GM12892 (cell line): ENCODE data around the gene PACSIN2.
"Not testable (repeated sequence)": the region's sequence is repeated elsewhere in the genome, so short reads cannot be mapped to it uniquely, and the experiment has no call there.

Experiments used
- DNase-seq: peaks from one replicate; pipeline ENCODE4 v3.0.0; 2011; ENCODE audit not compliant: insufficient read length
- FAIRE-seq: peaks from 2 replicates; lab custom pipeline; 2011; peaks lifted over from hg19 to GRCh38; lab: Jason Lieb, UNC
- POLR2A ChIP-seq: IDR thresholded peaks from 2 replicates; pipeline ENCODE4 v1.6.1; 2011; ENCODE audit warnings: low read depth, low read length, control low read depth
- POLR2AphosphoS5 ChIP-seq: IDR thresholded peaks from 2 replicates; pipeline ENCODE4 v1.6.1; 2011; ENCODE audit warnings: low read depth, low read length, control low read depth
- TAF1 ChIP-seq: IDR thresholded peaks from 2 replicates; pipeline ENCODE4 v1.6.1; 2011; ENCODE audit warnings: low read depth, mild to moderate bottlenecking, control low read depth, low read length, borderline replicate concordance

Gene PACSIN2

DNA sequence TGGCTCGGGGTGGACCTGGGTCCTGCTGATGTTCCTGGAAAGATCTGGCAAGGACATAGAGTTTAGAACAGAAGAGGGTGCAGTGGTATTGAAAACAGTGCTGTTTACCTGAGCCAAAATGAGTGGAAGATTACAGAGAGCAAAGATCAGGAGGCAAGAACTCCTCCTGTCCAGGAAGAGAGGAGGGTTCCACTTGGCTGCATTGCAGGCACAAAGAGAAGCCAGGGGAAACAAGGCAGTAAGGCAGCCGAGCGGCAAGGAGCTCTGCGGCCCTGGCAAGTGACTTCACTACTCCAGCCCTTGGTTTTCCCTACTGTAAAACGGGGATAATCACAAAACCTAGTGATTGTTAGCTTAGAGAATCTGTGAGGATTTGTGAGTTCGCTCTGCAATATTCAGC is 3.7 kb upstream of the PACSIN2 start:
- TF ChIP-seq TAF1: no peak
- TF ChIP-seq POLR2A: no peak
- TF ChIP-seq POLR2AphosphoS5: no peak
- no peak for FAIRE-seq
- no peak for DNase-seq

DNA sequence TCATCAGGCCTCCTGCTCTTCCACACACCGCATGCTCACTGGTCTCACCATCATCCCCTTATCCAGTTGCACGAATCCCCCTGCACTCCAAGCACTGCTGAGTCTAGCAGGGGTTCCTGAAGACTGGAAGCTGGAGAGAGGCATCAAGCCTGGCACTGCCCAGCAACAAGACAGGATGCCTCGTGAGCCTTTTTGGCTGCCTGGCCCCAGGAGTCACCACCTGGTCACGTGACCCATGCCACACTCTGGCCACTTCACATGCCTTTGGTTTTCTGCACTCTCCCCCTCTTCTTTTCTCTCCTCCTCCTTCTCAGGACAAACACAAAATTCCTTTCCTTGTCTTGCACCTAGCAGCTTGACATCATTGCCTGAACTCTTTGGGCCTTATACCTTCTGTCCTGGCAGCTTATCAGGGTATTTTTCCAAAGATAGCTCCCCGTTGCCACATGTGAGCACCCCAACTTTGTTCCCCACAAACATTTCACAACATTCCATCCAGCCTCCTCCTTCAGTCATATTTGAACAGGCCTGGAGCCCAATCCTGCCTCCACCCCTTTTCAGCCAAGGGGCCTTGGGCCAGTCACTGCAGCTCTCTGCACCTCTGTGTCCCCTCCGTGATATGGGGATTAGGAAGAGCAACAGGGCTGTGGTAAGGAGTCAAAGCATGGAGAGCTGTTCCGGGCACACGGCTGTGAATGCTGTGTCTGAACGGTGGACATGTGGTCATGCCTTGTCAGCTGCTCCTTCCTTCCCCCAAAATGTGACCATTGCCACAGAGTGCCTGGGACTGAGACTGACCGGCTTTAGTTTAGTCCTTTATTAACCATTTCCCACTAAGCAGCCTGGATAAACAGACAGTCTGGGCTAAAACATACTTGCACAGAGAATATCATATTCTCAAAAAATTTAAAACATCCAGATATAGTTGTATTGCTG is 2.8 kb upstream of the PACSIN2 start:
- no peak for FAIRE-seq
- TF ChIP-seq POLR2A (no peak), TAF1 (no peak), POLR2AphosphoS5 (no peak)
- DNase-seq: no peak

DNA sequence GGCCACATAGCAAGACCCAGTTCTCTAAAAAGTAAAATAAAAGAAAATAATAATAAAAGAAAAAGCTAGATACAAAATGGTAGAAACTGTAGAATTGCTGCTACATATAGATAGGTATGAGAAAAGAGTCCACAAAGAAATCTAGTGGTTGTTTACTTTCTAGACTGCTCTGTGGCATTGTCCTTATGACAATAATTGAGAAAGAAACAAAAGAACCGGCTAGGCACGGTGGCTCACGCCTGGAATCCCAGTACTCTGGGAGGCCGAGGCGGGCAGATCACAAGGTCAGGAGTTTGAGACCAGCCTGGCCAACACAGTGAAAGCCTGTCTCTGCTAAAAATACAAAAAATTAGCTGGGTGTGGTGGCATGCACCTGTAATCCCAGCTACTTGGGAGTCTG is 1.2 kb upstream of the PACSIN2 start:
- FAIRE-seq, DNase-seq: not testable (repeated sequence)

DNA sequence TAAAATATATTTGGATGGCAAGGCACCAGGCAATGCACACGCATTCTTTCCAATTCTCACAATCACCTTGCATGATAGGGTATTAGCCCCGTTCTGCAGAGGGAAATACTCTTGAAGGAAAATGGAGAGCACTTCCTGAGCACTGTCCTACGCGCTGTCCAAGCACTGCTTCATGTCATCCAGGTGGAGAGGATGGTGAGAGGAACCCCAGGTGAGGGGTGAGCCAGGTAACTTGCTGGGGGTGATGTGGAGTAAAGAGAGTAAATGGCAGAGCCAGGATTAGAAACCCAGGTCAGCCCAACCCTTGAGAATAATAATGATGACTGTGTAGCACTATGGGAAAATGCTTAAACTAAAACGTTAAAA is 711 bp upstream of the PACSIN2 start:
- TF ChIP-seq TAF1 (no peak), POLR2A (no peak), POLR2AphosphoS5 (no peak)
- no peak for FAIRE-seq
- no peak for DNase-seq

DNA sequence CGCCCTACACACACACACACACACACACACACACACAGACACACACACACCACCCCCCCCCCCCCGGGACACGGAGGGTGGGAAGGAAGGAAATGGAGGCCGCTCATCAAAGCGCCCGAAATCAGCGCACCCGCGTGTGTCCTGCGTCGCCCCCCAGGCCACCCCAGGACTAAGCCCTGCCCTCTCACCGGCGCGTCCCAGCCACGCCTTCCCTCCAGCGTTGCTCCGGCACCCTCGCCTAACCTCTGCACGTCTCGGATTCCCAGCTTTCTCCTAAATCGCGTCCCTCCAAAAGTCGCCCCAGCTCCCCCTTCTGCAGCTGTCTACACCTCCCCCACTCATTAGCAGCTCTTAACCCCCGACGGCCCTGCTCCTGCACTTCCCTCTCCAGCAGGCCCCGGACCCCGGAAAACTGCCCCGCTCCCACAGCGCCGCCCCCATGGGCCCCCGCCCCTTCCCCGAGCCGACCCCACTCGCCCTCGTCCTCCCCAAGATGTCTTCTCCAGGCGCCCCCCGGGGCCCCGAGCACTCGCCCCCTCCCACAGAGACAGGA is 557 bp downstream of the PACSIN2 start:
- TF ChIP-seq POLR2A: no peak
- no peak for TF ChIP-seq POLR2AphosphoS5
- no peak for TF ChIP-seq TAF1
- FAIRE-seq: peak; percentile 68
- peak; percentile 56 for DNase-seq

DNA sequence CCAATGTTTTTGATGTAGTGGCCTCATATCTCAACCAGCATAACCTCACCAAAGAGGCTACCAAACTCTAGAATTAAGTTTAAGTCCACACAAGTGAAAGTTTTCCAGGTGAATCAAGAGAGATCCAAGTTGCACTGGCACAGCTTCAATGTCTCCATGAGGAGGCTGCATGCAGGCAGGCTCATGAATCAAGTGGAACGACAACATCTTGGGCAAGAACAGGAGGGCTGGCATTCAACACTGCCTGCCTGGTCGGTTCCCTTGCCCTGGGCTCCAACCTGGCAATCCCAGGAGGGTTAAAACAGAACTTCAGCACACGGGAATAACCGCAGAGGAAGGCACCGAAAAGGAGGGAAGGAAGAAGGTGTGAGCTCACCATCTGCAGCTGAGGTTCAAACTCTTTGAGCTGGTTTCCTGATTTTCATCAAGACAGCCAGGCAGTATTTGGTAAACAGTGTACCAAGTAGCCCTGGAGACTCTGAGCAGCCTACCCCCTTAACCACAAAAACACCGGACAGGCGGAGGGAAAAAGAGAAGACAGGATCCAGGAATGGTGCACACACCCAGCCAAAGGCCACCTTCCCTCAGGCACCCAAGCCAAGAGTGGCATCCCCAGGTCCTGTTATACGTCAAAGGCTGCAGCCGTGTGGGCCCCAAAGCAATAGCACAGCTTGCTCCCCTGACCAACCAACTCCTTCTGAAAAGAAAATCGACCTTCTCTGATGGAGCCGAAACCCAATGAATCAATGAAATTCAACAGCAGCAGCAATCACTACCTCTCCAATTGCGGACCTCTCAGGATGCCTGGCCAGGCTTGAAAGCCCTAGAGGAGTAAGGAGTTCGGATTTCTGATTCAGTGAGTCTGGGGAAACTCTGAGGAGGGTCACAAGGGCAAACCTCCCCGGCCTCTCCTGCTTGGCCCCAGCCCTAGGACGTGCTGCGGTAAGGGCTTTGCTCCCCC is 1.3 kb downstream of the PACSIN2 start:
- FAIRE-seq: peak; percentile 66
- no peak for DNase-seq
- no peak for TF ChIP-seq POLR2AphosphoS5
- no peak for TF ChIP-seq TAF1
- TF ChIP-seq POLR2A: no peak

DNA sequence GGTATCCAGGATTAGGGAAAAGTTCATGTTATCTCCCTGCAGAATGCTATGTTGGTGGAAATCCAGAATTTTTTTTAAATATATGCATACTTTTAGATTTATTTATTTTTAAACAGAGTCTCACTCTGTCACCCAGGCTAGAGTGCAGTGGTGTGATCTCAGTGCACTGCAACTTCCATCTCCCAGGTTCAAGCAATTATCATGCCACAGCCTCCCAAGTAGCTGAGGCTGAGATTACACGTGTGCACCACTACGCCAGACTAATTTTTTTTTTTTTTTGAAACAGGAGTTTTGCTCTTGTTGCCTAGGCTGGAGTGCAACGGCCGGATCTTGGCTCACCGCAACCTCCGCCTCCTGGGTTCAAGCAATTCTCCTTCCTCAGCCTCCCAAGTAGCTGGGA is 2.6 kb downstream of the PACSIN2 start:
- DNase-seq: no peak
- TF ChIP-seq POLR2AphosphoS5 (no peak), POLR2A (no peak), TAF1 (no peak)
- FAIRE-seq: no peak

DNA sequence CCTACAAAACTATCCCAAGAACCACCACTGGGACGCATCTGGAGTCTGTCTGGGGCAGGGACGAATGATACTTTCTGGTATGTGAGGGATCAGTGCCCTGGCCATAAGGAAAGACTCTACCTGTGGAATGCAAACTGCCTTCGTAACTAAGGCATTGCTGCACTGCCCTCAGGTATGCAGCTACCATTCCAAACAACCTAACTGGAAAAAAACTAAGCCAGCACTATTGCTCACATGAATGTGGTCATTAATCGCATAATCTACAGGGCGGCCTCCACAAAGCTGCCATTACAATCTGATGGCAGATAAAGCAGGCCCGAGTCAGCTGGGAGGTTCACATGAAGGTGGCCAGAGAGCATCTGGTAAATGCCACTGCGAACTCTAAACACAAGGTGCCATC is 3.9 kb downstream of the PACSIN2 start:
- no peak for DNase-seq
- no peak for TF ChIP-seq POLR2A
- TF ChIP-seq POLR2AphosphoS5: no peak
- TF ChIP-seq TAF1: no peak
- no peak for FAIRE-seq

DNA sequence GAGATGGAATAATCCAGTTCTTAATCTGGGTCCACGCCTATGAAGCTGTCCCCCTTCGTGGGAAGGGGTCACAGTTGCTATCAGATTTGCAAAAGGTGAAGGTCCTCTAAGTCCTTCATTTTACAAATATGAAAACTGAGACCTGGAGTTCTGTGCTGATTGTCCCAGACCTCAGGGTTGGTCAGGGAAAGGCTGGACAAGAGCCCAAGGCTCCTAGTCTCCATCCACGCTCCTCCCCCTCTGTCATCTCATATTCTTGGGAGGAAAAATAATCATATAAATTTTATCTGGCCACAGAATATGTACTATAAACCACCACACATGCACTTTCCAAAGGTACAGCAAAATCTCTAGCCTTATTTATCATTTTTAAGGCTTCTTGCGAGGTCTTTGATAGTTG is 5.5 kb downstream of the PACSIN2 start:
- no peak for FAIRE-seq
- DNase-seq: no peak

DNA sequence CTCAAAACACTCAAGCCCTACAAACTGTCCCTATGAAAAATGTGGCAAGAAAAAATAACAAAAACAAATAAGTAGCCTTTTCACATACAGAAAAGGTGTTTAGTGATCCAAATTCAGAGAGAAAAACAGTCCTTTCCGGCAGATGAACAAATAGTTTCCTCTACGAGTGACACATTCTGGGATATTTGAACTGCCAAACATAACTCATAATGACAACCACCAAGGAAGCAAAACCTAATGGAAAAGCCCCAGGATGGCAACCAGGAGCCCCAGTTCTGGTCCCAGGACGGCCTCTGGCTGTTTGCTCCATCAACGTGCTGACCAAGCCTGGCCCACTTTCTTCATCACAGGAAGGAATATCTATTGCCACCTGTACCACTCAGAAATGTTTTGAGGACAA is 6.0 kb downstream of the PACSIN2 start:
- FAIRE-seq (no peak), DNase-seq (no peak)
- TF ChIP-seq TAF1 (no peak), POLR2A (no peak), POLR2AphosphoS5 (no peak)

More for the DNA sequence above, 5.5 kb downstream of the PACSIN2 start:
- TF ChIP-seq POLR2A (no peak), POLR2AphosphoS5 (no peak), TAF1 (no peak)

DNA sequence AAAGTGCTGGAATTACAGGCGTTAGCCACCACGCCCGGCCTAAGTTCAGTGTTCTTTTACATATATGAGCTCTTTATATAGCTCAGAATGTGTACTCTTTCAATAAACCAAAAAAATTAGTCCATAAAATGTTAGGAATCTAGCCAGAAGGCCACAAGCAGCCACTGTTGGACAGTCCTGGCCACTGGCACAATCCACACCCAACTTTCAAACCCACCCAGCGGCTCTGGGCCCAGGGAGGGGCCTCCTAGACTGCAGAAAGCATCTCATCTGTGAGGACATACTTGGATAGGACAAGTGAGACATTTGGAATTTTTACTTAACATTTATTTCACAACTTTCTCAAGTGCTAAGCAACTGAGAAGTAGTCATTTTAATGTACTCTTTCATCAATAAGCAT is 6.4 kb downstream of the PACSIN2 start:
- no peak for FAIRE-seq
- no peak for DNase-seq
- TF ChIP-seq TAF1 (no peak), POLR2A (no peak), POLR2AphosphoS5 (no peak)
